GM18511 (cell line): ENCODE data around the gene GALT.

ENCODE experiments used
- ATAC-seq: cut with Tn5 transposase; IDR thresholded peaks from one replicate; pipeline ENCODE4 v1.9.1; 2021; ENCODE audit warnings: mild to moderate bottlenecking, moderate library complexity; ENCODE audit not compliant: unreplicated experiment

Gene GALT

GRCh38 chr9:34646211-34647083 is at the start of gene GALT:
Gene GALT, plus strand, starts transcription at chr9:34646675. Its CDS starts 30 bp downstream, at chr9:34646705.
- peak; percentile 87 for ATAC-seq

- no peak for ATAC-seq
Observed at GRCh38 chr9:34599546-34599945, 46.9 kb upstream of the GALT start.

DNA sequence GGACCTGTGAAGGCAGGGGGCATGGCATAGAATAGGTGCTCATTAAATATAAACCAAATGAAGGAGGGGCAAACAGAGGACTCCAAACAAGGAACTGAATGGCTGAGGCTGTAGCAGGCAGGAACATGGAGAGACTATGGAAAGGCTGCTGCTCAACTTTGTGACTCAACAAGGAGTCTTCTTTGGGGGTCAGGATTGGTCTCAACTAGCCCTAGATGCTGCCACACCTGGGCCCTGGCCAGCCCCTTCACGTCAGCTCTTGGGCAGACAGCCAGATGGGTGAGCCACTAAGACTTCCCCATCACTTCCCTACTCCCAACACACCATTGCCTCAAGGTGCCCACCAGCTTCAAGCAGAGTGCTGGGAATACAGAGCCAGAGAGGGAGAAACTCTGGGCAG is 45.6 kb upstream of the GALT start:
- no peak for ATAC-seq

GRCh38 chr9:34601937-34602573 is 44.4 kb upstream of the GALT start:
- no peak for ATAC-seq

- ATAC-seq: peak; percentile 76
Observed at GRCh38 chr9:34603610-34604231, 42.8 kb upstream of the GALT start.

DNA sequence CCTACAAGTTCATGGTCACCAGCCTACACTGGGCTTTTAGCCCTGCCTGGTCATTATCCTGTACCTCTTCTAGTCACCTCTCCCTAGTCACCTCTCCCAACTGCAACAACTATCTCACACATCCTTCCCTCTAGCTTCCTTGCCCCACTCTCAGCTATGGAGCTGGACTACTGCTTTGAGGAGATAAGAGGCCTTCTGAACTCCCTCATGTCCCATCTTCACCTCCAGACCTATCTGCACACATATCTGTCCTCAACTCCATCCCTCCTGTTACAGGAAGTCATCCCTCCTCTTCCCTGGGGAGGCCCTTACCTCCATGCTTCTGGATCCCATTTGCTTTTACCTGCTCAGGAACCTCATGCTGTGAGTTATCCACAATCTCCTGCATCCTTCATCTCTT is 40.3 kb upstream of the GALT start:
- ATAC-seq: no peak

DNA sequence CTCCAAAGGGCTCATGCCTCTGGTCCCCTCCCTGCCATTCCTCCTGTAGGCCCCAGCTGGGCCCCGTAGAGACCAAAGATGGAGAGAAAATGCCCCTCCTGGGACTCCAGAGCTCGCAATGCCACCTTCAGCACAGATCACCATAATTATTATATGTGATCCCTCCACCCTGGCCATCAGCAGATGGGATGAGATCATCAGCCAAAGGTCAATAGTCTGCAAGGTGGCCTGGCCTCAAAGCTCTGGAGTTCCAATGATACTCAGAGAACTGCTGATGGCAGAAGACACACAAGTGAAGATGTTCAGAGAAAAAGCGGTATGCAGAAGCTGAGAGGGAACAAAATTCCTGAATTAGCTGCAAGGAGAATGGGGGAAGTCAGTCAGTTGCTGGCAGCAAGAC is 39.6 kb upstream of the GALT start:
- ATAC-seq: no peak

GRCh38 chr9:34607331-34607730 is 39.1 kb upstream of the GALT start:
- no peak for ATAC-seq

DNA sequence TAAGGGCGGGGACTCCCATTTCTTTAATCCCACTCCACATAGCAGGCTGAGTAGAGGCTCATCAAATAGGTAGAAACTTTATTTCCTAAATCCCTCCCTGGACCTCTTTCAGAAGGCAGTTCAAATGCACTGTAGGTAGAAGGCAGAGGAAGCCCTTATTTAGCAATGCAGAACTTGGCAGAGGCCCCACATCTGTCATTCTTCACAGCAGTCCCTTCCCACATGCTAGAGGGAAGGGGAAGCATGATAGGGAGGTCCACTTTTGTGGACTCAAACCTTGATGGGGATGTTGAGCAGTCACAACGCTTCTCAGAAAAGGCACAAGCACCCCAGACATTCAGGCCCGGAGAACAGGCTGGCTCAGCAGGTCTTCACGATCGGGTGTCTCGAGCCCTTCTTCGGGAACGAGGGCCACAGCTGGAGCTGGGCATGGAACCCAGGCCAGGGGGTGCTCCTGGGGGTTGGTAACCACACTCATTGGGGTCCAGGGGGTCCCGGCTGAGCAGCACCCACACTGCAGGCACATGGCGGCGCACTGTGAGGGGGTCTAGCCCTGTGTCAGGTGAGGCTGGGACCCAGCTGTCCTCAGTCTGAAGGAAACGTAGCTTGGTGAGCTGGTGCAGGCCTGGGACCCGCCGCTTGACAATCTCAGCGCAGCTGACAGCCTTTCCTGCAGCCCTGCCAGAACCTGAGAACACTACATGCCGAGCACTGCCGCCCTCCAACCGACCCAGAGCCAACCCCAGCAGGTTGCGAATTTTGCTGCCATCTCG is 35.9 kb upstream of the GALT start:
- no peak for ATAC-seq

DNA sequence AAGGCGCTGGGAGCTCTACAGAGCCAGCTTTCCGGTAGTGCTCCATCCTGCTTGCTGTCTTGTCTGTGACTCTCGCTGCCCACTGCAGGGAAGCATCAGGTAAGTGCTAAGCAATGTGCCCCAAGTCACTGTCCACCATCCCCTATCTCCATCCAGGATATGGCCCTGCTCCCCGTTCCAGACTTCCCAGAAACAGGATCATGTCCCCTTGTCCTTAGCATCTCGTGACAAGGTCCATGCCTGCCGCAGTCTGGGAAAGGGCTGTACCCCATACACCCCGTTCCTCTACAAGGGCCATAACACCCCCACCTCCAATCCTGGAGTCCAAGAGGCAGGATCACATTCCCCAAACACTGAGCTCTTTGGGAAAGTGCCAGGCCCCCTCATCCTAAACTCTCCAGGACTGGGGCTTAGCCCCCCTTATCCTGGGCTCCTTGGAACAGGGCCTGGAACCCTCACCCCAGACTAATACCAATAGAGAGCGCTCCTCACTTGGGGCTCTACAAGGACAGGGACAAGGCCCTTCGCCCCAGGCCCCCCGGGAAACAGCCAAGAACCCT is 35.1 kb upstream of the GALT start:
- ATAC-seq: peak; percentile 23

DNA sequence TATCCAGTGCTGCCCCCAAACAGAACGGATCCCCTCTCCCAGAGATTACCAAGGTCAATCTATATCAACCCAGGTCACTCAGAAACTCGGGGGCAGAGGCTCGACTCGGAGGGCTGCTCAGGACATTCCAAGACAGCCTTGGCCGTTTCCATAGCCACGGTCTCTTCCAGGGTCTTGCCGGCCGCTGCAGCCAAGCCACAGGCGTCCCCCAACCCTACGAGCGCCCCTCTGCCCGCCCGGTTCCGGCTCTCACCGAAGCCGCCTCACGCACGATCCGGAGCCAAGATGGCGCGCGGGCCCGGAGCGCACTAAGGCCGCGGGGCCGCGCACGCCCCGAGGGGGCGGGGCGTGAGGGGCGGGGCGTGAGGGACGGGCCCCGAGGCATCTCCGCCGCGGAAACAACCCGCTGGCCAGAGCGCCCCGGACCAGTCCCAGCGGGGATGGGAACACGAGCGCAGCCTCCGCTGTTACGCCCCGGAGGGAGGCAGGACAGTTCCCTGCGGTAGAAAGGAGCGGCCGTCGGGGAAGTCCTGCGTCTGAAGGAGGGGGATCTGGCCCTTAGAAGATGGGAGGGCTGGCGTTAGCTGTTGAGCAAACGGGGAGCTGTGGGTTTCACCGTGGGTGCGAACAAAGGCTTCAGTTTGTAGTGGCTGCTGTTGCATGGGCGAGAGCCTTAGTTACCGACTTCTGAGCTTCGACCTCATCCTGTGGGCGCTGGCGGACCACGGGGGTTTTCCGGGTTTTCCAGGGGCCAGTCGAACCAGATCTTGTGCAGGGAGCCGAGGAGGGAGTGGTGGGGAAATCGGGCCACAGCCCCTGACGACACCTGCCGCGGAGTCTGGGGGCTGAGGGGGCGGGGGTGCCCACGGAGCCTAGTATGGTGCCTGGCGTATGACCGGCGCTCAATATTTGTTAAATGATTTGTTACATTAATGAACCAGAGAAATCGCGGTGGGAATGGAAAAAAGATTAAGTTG is 34.4 kb upstream of the GALT start, which contains the start of gene RPP25L:
RPP25L (minus strand) TSS at position 287 of the 977 bp plus-strand sequence. CDS start 801 bp downstream, outside the sequence.
- ATAC-seq: peak; percentile 93

GRCh38 chr9:34612788-34613390 is 33.6 kb upstream of the GALT start:
- peak; percentile 53 for ATAC-seq

DNA sequence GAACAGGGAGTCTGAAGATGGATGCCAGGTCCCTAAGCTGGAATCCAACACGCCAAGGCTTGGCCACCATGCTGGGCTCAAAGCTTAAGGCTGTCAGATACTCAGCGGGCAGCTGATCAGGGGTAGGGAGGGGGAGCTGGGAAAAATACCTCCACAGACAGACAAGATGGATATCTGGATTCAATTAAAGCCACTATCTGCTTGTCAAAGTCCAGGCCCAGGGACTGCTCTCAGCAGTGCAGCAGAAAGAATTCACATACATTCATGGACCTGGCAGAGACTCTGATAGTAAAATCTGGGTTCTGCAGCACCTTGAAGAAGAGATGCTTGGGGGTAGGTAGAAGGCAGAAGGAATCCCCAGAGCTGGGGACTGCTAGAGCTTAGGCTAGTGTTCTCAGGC is 31.3 kb upstream of the GALT start:
- no peak for ATAC-seq

DNA sequence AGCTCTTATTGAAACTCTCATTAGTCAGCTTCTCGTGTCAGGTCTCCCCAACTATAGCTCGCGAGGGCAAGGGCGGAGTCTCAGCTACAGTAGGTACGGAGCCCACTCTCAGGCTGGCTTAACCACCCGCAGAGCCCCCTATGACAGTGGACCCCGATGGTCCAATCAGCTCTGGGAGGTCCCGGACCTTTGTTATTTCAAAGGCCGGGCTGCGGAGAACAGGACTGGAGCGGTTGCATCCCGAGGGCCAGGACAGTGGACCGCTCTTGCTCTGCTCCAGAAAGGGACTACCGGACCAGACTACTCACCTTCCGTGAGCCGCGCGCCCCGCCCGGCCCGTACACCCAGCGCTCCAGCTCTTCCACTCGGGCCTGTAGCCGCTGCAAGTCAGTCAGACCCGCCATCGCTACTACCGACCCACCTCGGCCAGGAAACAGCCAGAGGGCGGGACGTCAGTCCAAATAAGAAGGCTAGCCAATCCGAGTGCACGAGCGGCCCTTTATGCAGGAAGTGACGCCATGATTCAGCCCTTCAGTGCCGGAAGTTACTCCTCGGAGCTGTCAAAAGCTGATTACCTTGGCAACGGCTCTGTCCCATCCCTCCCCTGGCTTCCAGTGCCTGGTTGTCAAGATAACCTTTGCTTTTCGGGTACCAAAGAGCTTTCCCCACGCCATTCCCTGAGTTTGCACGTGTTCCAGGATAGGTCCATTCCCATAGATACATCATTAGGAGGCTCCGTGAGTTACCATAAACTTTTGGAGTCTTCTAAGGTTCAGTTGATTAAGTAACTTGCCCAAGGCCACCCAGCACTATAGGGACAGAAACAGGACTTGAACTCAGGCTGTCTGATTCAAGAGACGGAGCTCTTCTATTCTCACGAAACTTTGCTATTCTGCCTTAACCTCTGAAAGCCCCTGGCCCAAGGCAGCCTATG is 26.1 kb upstream of the GALT start, which contains the start of gene DCTN3:
DCTN3 (minus strand) TSS at position 435 of the 934 bp plus-strand sequence; CDS start at position 404, 31 bp downstream.
- peak; percentile 99 for ATAC-seq

GRCh38 chr9:34623374-34624235 is 22.9 kb upstream of the GALT start:
- no peak for ATAC-seq

GRCh38 chr9:34624475-34625185 is 21.8 kb upstream of the GALT start:
- ATAC-seq: no peak
